Measurements from ENCODE around the gene PAQR9. TPM values are rescaled to one million over a fixed set of nuclear protein-coding genes. Genes with fewer than 3 reads are reported as not detected.

PAQR9 gene
- total RNA-seq, 1 donor from 2014 or later, result not detected

- DNase-seq (ENCODE audit: low spot score in 2 of 2, unreplicated experiment in 2 of 2), result no peak
- TF ChIP-seq CTCF (IDR thresholded peaks at IDR 0.05; ENCODE audit: unreplicated experiment), result no peak
- H3K9me3 Mint-ChIP-seq, result no peaks in the 10 kb centered on the region
- no peaks in the 10 kb centered on the region for H3K27me3 Mint-ChIP-seq (ENCODE audit: low read depth)
- no peak overlapping the region for H3K4me3 Mint-ChIP-seq
- no peaks in the 10 kb centered on the region for H3K36me3 Mint-ChIP-seq
- no peak overlapping the region for H3K27ac Mint-ChIP-seq
- H3K4me1 Mint-ChIP-seq, result peaks cover 19% of the 10 kb centered on the region
Observed at GRCh38 chr3:142943870-142944269, 19.6 kb downstream of the PAQR9 start.

DNA sequence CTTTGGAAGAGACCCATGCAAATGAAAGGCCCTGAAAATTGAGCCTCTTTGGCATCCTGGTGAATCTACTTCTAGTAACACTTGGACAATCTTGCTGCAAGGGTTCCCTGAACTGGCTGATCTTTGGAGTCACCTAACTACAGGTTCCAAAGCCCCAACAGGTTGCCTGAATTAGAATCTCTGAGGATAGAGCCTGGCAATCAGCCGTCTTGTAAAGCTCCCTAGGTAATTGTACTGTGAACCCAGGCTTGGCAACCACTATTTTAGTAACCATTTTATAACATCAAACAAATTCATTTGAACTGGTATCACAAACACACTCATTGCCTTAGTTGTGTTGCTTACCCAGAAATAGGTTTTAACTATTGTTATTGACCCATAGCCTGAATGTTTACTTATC is 20.1 kb downstream of the PAQR9 start:
- H3K36me3 Mint-ChIP-seq, result no peaks in the 10 kb centered on the region
- no peak for TF ChIP-seq CTCF (IDR thresholded peaks at IDR 0.05; ENCODE audit: unreplicated experiment)
- no peak for DNase-seq (ENCODE audit: low spot score in 2 of 2, unreplicated experiment in 2 of 2)
- H3K27me3 Mint-ChIP-seq (ENCODE audit: low read depth), result no peaks in the 10 kb centered on the region
- no peak overlapping the region for H3K27ac Mint-ChIP-seq
- peaks cover 19% of the 10 kb centered on the region for H3K4me1 Mint-ChIP-seq
- H3K4me3 Mint-ChIP-seq, result no peak overlapping the region
- H3K9me3 Mint-ChIP-seq, result no peaks in the 10 kb centered on the region

DNA sequence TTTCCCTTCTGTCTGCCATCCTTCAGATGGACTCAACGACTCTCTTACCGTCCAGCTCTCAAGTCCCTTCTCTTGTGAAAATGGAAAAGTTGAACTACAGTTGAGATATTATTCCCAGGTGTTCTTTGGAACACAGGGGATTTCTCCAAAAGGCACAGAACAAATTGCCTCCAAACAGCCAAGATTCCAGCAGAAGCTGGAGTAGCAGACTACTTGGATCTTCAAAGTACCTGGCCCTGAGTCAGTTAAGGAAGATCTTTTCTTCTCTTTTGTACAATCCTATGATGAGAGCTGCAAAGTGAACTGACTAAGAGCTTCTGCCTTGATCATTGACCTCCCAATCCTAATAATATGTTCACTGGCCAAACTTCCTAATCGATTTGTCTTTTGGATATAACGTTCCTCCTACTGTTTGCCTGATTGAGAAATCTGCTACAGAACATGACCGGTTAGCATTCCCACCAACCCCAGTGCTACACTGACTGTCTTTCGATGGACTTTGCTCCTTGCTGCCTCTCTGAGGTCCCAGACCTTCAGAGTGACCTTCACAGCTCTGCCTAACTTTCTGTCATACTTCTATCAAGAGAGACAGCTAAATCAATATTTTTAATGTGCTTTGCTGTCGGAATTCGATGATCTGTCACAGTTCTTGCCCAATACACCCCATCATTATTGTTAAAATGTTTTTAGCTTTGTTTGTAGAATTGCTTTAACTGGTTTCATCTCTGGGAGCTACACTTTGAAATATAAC is 21.9 kb downstream of the PAQR9 start:
- DNase-seq (ENCODE audit: low spot score in 2 of 2, unreplicated experiment in 2 of 2), result no peak
- Mint-ChIP-seq H3K36me3 (no peaks in the 10 kb centered on the region), H3K4me1 (peaks cover 19% of the 10 kb centered on the region), H3K4me3 (no peak overlapping the region), H3K27me3 (ENCODE audit: low read depth) (no peaks in the 10 kb centered on the region), H3K9me3 (no peaks in the 10 kb centered on the region), H3K27ac (no peak overlapping the region)
- no peak for TF ChIP-seq CTCF (IDR thresholded peaks at IDR 0.05; ENCODE audit: unreplicated experiment)

- no peak overlapping the region for H3K4me3 Mint-ChIP-seq
- H3K36me3 Mint-ChIP-seq, result no peaks in the 10 kb centered on the region
- no peak for TF ChIP-seq CTCF (IDR thresholded peaks at IDR 0.05; ENCODE audit: unreplicated experiment)
- H3K9me3 Mint-ChIP-seq, result no peaks in the 10 kb centered on the region
- H3K27ac Mint-ChIP-seq, result no peak overlapping the region
- no peaks in the 10 kb centered on the region for H3K27me3 Mint-ChIP-seq (ENCODE audit: low read depth)
- DNase-seq (ENCODE audit: low spot score in 2 of 2, unreplicated experiment in 2 of 2), result no peak
- H3K4me1 Mint-ChIP-seq, result peaks cover 19% of the 10 kb centered on the region
Observed at GRCh38 chr3:142940472-142940871, 23.0 kb downstream of the PAQR9 start.

DNA sequence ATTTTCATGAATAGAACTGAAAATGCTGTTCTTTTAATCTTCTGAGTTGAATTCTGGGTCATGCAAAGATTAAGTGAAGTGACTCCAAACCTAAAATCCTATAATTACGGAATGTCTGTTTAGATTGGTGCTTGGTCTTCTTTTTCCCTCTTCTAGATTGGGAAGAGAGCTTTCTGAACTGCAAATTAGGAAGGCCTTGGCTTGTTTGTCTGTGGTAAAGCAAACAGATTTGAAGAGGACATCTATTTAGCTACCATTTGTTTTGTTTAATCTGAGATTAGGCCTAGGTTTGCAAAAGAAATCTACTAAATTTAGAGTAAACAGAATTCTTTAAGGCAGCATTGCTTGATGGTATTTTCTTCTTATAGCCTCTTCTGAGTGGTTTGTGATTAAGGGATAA is 23.5 kb downstream of the PAQR9 start:
- Mint-ChIP-seq H3K27ac (no peak overlapping the region), H3K36me3 (no peaks in the 10 kb centered on the region), H3K9me3 (no peaks in the 10 kb centered on the region), H3K4me1 (peaks cover 19% of the 10 kb centered on the region), H3K4me3 (no peak overlapping the region), H3K27me3 (ENCODE audit: low read depth) (no peaks in the 10 kb centered on the region)
- no peak for TF ChIP-seq CTCF (IDR thresholded peaks at IDR 0.05; ENCODE audit: unreplicated experiment)
- DNase-seq (ENCODE audit: low spot score in 2 of 2, unreplicated experiment in 2 of 2), result no peak

All from mesothelial cell of epicardium (in vitro differentiated cells).